ENCODE results near the gene RHOD. TPM values are rescaled to one million over a fixed set of nuclear protein-coding genes. Genes with fewer than 3 reads are reported as not detected.
A peak's percentile ranks its signal among the peaks of the same experiment; 100 is the strongest.

The RHOD gene
- total RNA-seq, 1 experiment from 2014 or later, result not detected

DNA sequence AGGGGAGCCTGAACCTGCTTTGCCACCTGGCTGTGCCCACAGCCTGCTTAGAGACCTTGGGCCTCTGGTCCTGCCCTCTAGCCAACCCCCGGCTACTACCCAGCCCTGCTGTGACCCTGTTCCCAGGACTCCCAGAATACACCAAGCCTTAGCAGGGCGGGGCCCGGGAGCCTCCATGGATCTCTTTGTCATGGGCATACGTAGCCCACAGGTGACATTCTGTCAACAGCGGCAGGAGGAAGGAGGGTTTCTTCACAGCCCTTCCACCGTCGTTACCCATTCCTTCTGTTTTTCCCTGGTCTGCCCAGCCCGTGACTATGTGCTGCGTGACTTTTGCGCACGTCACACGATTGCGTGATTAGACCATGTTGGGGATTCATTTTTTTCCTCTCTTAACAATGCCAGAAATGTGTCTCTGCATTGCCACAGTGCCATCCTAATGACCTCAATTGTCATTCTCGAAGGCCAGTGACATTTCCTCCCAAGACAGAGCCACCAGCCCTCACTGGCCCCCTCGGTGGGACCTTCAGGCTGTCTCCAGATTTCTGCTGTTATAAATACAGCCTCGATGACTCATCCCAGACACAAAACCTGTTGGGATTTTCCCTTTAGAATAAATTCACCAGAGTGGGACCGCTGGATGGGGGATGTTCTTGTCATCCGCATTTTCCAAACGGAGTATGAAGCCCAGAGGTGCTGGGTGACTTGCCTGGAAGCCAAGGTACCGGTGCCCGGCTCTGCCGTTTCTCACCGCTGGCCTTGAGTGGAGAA is 24.7 kb upstream of the RHOD start:
- peak; percentile 51 for DNase-seq (ENCODE audit: low spot score)

DNA sequence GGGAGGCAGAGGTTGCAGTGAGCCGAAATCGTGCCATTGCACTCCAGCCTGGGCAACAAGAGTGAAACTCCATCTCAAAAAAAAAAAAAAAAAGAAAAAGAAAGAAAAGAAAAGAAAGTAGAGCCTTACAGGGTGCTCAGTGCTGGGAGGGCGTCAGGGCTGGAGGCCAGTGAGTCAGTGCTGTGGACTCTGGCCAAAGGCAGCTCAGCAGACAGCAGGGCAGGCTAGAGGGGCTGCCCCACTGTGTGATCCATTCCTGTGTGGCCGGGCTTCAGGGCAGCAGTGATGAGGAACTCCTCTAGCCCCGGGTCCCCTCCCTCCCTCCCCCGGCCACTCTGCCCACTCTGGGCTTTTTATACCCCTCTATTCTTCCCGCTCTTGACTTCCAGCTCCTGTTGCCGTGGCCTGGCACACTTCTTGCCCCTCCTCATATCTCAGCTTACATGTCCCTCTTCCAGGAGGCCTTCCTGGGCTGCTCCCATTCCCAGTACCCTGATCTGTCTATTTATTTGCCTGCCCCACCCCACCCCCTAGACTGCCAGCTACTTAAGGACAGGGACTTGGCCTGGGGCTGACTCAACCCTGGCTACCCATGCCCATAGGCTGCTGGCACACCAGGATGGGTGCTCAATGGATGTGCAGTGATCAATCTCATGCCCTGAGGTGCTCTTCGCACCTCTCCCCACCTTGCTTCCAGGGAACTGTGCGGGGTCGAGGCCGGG is 23.7 kb upstream of the RHOD start:
- DNase-seq (ENCODE audit: low spot score), result peak; percentile 84

DNA sequence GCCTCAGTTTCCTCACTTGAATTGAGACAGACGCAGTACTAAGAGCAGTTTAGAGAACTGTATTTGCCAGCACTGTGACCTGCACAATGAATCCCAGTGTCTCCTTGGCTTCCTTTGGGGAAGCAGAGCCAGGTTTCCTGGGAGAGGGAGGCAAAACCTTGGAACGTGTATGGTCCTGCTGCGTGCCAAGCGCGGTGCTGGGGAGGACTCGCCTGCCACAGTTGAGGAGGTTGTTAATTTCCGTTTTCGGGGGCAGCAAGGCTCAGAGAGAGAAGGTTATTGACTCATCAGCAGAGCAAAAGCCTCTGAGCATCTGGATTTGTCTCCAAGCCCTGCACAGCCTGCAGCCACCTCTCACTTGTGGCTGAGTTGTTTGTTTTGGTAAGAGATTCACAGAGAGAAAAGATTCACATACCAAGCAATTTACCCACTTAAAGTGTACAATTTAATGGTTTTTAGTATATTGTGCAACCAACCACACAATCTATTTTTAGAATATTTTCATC is 22.9 kb upstream of the RHOD start:
- DNase-seq (ENCODE audit: low spot score), result peak; percentile 96

DNA sequence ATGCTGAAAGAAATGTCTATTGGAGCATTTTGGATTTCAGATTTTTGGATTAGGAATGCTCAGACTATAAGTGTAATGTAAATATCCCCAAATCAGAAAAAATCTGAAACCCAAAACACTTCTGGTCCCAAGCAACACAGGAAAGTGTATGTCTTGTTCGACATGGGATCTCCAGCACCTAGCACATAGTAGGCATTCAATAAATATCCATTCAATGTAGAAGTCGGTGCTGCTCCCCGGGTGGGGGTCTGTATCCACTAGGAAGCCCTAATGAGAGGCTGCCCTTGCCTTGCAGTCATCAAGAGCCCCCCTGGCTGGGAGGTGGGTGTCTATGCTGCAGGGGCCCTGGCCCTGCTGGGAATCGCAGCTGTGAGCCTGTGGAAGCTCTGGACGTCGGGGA is 22.3 kb upstream of the RHOD start:
- no peak for DNase-seq (ENCODE audit: low spot score)

DNA sequence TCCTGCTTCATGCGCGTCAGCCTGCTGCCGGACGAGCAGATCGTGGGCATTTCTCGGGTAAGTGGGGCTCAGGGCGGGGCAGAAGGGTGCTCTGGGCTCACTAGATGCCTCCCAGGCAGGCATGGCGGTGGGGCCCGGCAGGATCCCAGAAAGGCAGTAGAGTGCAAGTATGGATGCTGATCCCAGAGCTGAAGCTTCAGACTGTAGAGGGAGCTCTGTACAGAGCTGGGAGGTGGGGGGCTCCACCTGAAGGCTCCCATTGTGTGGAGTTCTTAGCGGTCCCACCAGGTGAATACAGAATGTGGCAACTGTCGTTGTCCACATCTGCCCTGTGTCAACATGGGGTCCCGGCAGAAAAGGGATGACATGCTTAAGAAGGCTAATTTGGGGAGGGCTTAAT is 16.5 kb upstream of the RHOD start:
- no peak for DNase-seq (ENCODE audit: low spot score)

DNA sequence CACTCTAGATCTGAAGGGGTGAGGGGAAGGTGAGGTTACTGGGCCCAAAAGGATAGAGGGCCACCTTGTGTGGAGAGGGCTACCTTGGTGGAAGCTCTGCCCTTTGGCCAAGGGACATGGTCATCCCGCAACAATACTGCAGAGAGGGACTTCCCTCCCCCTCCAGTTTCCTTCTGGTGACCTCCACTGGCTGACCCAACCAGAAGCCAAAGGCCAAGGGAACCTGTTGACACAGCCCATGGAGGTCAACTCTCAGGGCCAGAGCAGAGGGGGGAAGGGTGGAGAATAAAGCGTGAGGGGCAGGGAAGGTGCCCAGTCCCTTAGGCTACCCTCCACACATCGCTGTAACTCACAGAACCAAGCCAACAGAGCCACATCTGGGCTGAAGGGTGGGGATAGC is 15.0 kb upstream of the RHOD start:
- no peak for DNase-seq (ENCODE audit: low spot score)

DNA sequence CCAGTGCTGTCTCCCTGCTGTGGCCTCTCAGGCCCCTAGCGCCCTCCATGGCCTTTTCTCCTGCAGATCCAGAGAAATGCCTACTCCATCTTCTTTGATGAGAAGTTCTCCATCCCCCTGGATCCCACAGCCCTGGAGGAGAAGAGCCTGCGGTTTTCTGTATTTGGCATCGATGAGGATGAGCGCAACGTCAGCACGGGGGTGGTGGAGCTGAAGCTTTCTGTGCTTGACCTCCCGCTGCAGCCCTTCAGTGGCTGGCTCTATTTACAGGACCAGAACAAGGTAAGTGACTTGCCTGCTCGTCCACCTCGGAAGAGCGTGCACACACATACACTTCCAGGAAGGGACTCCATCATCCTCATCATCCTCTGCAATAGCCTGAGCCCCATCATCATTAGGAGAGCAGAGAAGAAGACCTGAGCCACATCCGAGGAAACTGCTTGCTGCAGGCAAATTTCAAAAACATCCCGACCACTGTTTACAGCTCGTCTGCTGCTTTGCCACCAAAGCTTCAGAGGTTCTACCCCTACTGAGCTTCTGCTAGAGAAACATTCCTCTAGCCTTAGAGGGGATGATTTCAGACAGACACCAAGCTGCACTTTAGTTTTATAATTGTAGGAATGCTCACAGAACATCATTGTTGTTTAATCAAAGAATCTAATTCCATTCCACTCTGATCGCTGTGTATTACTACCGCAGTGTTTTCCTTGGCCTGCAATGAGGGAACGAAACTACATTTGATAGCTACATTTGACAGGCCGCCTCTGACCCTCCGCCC is 12.9 kb upstream of the RHOD start:
- DNase-seq (ENCODE audit: low spot score), result no peak

DNA sequence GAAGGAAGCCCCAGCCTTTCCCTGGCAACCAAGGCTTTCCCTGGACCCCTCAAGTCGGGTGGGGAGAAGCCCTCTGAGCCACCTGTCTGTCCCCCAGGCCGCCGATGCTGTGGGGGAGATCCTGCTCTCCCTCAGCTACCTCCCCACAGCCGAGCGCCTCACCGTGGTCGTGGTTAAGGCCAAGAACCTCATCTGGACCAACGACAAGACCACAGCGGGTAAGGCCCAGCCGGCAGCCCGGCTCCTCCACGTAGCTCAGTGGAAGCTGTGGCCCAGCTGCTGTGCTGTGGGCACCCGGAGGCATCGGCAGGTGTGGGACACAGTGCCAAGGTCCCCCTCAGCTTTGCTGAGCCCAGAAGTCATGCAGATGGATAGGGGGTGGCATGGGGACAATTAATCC is 12.2 kb upstream of the RHOD start:
- no peak for DNase-seq (ENCODE audit: low spot score)

DNA sequence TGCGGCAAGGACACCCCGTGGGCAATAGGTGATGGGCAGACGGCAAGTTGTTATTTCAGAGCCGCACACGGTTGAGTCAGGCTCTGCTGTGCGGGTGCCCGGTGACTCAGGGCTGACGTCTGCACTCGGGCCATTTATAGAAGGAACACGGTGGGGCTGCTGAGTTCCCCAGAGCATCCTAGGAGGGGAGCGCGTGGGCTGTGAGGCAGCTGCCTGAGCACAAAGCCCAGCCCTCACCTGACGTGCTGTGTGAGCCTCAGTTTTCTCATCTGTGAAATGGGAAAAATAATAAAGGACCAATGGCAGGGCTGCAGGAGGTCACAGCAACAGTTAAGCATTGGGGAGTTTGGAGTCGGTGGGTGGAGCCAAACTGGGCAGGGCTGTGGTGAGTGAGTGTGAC is 11.3 kb upstream of the RHOD start:
- peak; percentile 81 for DNase-seq (ENCODE audit: low spot score)

DNA sequence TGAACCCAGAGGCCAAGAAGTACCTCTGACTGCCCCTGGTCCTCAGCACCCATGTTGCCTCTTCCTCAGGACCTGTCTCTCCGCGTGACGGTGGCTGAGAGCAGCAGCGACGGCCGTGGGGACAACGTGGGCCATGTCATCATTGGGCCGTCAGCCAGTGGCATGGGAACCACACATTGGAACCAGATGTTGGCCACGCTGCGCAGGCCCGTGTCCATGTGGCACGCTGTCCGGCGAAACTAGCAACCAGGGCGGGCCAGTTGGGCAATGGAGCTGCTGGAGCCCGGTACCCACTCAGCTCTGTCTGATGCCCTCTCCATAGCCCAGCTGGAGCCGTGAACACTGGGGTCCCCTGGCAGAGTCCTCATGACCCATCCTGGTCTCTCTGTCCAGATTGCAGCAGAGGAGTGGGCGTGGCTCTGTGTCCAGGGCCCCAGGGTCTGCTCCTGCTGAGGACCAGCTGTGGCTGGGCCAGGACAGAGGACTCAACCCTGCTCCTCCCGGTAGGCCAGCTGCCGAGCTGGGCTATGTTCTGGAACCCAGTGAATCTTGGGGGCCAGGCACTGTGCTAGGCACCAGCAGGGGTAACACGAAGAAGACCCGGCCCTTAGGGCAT is 8.0 kb upstream of the RHOD start:
- no peak for DNase-seq (ENCODE audit: low spot score)

DNA sequence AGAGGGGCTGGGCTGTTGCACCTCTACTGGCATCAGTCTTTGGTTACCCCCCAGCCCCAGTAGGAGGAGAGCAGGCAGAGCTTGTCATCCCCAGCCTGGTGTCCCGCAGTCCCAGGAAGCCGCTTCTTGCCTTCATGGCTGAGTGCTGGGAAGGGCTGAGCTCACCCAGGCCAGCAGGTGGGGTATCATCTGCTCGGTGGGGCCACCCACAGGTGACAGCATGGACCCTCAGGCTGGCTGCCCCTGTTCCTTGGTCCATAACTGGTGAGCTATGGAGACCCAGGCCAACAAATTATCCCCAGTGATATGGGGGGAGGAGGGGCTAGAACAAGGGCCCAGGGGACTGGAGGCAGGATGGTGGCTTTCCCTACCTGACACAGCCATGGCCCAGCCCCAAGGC is 6.5 kb upstream of the RHOD start:
- DNase-seq (ENCODE audit: low spot score), result no peak

DNA sequence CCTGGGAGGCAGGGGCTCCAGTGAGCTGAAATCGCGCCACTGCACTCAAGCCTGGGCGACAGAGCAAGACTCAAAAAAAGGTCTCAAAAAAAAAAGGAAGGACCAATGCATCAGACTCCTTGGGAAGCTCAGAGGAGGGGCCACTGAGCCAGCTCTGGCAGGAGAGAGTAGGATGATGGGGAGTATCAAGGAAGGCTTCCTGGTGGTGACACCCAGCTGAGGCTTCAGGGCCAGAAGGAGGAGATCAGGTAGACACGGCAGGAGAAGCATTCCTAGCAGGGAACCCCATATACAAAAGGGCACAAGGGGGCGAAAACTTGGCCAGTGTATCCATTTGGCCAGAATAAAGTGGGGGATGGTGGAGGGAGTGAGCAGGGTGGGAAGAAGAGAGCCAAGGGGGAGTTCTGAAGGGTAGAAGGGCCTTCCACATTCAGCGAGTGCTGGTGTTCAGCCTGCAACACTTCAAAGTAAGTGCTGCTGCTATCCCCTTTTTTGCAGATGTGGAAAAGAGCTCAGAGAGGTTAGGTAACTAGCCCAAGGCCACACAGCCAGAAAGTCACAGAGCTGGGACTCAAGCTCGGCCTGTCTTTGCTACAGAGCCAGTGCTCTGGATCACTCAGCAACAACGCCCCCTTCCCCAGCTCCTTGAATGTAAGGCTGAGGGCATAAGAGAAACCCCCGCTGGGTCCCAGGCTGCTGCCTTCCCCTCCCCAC is 5.3 kb upstream of the RHOD start:
- DNase-seq (ENCODE audit: low spot score), result no peak

DNA sequence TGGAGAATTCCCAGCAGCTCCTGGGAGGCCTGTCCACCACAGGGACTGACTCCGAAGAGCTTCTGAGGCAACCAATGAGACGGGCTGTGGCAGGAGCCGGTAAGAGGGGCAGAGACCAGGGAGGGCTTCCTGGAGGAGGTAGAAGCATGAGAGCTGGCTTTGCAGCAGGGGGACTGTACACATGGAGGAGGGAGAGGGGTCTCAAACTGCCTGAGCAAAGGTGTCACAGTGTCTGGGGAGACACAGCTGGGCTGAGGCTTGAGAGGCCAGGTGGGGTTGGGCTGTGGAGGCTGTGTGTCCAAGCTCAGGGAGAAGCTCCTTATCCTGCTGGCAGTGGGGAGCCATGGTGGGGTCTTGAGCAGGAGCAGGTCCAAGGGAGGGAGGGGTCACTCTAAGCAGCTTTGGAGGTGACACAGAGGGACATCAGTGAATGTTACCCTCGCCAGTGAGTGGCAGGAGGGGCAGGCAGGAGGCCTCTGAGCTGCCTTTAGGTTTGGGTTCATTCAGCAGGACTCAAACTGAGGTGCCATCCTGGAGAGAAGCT is 4.6 kb upstream of the RHOD start:
- no peak for DNase-seq (ENCODE audit: low spot score)

DNA sequence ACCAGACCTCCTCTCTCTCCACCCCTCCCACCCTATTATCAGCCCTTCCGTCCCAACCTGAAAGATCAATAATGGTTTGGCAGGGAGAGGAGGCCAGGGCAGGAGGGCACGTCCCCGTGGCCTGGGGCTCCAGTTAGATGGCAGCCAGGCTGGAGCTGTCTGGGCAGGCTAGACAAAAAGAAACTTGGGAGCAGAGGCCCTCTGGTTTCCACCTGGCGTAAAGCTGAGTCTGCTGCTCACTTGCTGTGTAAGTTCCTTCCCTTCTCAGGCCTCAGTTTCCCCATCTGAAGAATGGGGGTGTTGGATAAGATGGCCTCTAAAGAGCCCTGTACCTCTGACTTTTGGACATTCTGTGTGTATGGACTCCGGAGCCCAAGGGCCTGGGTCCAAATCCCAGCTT is 3.8 kb upstream of the RHOD start:
- no peak for DNase-seq (ENCODE audit: low spot score)

DNA sequence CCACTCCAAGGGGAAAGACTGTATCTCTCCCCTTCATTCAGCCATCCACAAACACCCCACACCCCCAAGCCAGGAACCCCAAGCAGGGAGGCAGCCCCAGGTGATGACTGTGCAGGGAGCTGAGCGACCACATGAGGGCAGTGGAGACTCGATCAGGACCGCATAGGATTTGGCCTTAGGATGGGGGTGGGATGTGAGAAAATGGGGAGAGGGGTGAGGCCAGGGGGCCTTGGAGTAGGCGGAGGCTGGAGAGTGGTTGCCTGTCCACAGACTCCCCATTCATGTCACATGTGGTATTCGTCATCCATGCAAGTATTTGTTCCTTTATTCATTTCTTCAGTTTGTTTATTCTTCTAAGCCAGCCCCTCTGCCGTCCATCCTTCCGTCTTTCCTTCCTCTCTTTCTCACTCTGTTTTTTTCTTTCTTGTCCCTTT is 2.7 kb upstream of the RHOD start:
- peak; percentile 66 for DNase-seq (ENCODE audit: low spot score)

DNA sequence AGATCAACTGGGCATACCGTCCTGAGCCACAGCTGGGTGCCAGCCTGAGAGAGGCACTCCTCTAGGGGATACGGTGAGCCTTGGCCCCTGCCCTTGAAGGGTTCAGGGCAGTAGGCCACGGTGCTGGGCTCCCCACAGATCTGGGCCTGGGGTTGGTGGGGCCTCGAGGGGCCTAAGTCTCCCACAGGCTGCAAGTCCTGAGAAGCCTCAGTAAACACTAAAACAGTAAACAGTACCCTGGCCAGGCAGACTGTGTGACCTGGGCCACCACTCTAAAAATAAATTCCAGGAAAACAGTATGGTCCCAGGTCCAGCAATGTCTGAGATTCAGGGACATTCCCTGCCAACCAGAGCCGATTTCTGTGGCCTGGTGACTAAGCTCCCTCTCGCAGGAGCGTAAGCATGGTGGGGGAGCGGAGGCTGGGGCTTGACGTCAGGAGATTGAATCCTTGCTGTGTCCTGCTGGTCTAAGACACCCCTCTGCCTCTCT is 2.3 kb upstream of the RHOD start:
- peak; percentile 91 for DNase-seq (ENCODE audit: low spot score)

DNA sequence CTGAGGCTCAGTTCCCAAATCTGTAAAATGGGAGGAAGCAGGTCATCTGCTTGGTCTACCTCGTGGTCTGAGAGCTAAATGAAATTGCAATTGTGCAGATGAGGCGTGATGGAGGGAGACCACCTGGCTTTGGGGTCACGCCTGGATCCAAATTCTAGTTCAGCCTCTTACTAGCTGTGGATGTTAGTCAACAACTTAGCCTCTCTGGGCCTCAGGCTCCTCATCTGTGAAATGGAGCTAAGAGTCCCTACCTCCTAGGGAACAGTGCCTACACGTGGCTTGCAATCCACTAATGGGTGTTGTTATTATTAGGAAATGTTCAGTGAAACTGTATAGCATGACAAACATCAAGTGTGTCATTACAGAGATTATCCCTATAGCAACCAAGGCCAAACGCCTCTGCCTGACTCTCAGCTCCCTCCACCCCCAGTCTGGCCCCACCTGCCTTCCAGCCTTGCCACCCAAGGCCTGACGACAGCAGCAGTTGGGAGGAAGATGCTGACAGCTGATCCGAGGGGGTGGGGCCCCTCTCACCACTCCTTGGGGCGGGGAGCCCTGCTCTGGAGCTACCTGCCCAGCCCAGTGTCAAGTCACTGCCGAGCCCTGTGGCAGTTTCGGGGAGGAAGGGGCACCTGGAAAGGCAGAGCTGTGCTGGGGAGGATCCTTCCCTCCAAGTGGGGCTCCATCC is 1.7 kb upstream of the RHOD start:
- DNase-seq (ENCODE audit: low spot score), result peak; percentile 91

DNA sequence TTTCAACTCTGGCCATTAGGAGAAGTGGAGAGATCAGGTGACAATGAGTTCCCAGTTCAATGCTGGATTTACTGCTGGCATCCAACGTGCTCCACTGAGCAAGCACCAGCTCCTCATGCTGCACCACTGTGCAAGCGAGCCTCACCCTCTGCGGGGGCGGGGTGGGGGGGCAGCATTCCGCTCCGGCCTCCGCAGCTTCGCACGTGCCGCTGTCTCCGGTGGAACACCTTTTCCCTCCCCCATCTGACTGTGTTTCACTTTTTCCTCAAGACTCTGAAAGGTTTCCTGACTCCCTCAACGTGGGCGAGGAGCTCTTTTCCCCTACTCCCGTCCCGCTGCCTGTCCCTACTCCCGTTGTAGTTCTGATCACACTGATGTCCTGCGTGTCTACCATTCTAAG is 835 bp upstream of the RHOD start:
- DNase-seq (ENCODE audit: low spot score), result no peak

DNA sequence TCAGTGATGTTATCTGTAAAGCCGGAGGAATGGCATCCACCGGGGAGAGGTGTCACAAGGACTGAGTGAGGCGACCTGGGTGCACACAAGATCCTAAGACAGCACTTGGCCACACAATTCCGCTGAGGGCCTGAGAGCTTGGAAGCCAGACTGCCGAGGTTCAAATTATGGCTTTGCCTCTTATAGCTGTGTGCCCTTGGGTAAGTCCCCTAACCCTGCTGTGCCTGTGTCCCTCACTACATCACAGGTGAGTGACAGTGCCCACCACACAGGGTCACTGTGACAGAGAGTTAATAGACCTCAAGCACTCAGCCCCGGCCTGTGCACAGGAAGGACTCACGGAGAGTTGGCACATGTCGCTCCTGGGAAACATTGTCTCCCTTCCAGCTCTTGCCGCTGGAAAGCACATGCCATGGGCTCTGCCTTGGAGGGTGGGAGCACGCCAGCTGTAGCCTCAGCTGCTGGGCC is 592 bp downstream of the RHOD start:
- DNase-seq (ENCODE audit: low spot score), result no peak

DNA sequence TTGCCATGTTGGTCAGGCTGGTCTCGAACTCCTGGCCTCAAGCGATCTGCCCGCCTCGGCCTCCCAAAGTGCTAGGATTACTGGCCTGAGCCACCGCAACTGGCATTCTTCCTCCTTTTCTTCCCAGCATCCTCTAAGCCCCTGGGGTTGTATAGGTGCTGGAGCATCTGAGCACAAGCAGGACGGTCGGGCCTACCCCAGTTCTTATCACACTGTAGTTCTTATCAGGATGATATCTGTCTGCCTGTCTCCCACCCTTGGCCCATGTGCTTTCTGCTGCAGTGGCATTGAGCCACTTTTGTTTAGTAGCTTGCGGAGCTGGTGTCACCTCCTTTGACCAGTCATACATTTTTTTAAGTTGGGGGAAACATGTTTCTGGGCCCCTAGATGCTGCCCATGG is 1.9 kb downstream of the RHOD start:
- DNase-seq (ENCODE audit: low spot score), result no peak

Data from H4 (cell line).